ENCODE measurements around the gene ATP6V1G1.

The ATP6V1G1 gene

GRCh38 chr9:114613087-114613486, 25.5 kb downstream of the ATP6V1G1 start:
- no peak for DNase-seq

GRCh38 chr9:114613919-114614318, 26.4 kb downstream of the ATP6V1G1 start:
- no peak for DNase-seq

GRCh38 chr9:114614373-114614772, 26.8 kb downstream of the ATP6V1G1 start:
- no peak for DNase-seq

GRCh38 chr9:114616684-114617520, 29.3 kb downstream of the ATP6V1G1 start:
- no peak for DNase-seq

GRCh38 chr9:114619191-114619761, 31.7 kb downstream of the ATP6V1G1 start:
- DNase-seq, result no peak

- no peak for DNase-seq
These were observed 34.0 kb downstream of the ATP6V1G1 start for GRCh38 chr9:114621561-114621960.

GRCh38 chr9:114621975-114622609, 34.5 kb downstream of the ATP6V1G1 start:
- DNase-seq, result no peak

DNA sequence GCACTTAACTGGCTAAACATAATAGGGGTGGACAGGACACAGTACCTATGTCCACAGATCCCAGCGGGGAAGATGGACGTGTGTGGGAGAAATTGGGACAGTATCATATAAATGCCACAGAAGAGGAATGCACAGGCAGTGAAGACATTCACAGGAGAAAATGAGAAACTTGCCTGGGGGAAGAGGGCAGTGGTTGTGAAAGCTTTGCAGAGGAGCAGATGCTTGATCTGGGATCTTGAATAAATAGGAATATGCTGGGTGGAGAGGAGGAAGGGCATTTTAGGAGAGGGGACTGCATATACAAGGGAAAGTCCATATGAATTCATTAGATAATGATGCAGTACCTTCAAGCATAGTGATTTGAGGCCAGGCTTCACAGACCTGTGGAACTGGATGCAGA, 37.1 kb downstream of the ATP6V1G1 start:
- DNase-seq, result no peak

GRCh38 chr9:114626415-114627020, 38.9 kb downstream of the ATP6V1G1 start:
- DNase-seq, result no peak

- DNase-seq, result no peak
These were observed 40.0 kb downstream of the ATP6V1G1 start for GRCh38 chr9:114627553-114627952.

GRCh38 chr9:114629563-114630090, 42.1 kb downstream of the ATP6V1G1 start:
- no peak for DNase-seq

DNA sequence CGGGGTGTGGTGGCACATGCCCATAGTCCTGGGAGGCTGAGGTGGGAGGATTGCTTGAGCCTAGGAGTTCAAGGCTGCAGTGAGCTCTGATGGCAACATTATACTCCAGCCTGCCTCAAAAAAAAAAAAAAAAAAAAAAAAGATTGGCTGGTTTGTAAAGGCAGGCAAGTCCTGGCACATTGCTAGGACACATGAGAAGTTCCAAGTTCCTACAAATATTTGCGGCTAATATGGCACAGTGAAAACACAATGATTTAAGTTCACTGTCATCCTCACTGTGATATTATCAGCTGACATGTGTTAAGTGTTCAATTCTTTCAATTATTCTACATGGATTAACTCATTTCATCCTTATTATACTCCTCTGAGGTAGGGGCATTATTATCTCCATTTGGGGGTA, 43.6 kb downstream of the ATP6V1G1 start:
- DNase-seq, result no peak

DNA sequence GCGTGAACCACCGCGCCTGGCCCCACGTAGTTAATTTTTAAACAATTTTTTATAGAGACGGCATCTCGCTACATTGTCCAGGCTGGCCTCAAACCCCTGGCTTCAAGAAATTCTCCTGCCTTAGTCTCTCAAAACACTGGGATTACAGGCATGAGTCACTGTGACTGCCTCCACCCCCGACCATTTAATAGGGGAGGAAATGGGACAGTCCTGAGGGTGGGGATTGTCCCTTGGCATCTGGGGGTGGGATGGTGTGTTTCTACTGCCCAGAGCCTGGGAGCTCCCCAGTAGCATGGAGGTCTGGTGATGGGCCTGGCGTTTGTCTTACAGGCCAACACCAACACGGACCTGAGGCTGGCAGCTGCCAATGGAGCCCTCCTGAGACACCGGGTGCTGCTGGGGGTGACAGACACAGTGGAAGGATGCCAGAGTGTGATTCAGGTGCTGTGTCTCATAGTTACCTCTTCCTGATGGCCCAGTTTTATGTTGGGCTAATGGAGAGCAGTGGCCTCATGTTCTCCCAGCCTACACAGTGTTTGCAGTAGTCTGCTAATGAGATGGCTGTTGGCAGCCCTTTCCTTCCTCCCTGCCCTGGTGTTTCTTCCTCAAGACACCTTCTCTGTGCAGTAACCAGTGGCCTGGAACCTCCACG, 46.0 kb downstream of the ATP6V1G1 start:
- DNase-seq, result no peak

GRCh38 chr9:114634387-114634786, 46.8 kb downstream of the ATP6V1G1 start:
- DNase-seq, result no peak

DNA sequence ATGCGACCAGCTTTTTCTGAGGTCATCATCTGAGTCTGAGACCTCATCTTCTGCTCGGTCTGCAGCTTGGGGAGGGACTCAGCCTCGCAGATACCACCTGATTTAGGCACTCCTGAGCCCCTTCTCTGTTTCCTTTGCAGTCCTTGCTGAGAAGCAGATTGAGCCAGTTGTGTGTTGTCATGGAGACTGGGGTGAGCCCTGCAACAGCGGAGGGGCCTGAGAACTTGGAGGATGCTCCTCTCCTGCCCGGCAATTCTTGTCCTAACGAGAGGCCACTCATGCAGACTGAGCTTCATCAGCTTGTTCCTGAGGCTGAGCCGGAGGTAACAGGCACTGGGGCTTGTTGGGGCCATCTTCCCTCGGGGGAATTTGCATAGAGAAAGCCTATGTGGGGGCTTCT, 50.8 kb downstream of the ATP6V1G1 start:
- no peak for DNase-seq

DNA sequence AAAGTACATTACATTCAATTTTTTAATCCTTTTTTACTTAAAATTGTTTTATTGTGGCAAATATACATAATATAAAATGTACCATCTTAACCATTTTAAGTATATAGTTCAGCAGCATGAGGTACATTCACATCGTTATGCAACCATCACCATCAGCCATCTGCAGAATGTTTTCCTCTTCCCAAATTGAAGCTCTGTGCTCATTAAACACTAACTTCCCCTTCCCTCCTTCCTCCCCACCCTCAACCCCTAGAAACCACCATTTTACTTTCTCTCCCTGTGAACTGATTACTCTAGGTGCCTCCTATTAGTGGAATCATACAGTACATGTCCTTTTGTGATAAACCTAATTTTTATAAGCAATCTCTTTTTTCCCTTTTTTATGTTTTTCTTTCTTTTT, 54.4 kb downstream of the ATP6V1G1 start:
- no peak for DNase-seq

DNA sequence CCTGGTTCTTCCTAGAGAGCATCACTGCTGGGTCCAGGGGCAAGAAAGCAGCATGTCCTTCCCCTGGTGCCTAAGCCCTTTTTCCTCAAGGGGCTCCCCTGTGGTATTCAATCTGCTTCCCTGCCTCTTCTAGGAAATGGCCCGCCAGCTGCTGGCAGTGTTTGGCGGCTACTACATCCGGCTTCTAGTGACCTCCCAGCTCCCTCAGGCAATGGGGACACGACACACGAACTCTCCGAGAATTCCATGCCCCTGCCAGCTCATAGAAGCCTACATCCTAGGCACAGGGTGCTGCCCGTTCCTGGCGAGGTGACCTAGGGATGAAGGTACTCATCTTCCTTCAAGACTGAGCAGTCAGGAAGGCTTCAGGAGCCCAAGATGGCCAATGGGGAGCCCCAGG, 55.4 kb downstream of the ATP6V1G1 start:
- no peak for DNase-seq

GRCh38 chr9:114643896-114644295, 56.3 kb downstream of the ATP6V1G1 start:
- no peak for DNase-seq
